Lung microvascular endothelial cell (primary cell): ENCODE results near the gene KXD1. TPM values are rescaled to one million over a fixed set of nuclear protein-coding genes. Genes with fewer than 3 reads are reported as not detected.
"Not testable (repeated sequence)": the region's sequence is repeated elsewhere in the genome, so short reads cannot be mapped to it uniquely, and the experiment has no call there.

ENCODE experiments used
- DNase-seq, 2 donors: peaks; one replicate each; pipeline versions ENCODE4 v3.0.0 to v3.0.0-alpha.2; 2010; ENCODE audit warnings: low read depth in 2 of 2
- total RNA-seq: library from RNA; depleted of rRNA; stranded (reverse); fragments of >200 nt; gene quantifications from 2 replicates; pipeline ENCODE4 v1.2.1, GENCODE V29; 2014

The KXD1 gene
- total RNA-seq, 1 donor from 2014 or later = 39.5 TPM

DNA sequence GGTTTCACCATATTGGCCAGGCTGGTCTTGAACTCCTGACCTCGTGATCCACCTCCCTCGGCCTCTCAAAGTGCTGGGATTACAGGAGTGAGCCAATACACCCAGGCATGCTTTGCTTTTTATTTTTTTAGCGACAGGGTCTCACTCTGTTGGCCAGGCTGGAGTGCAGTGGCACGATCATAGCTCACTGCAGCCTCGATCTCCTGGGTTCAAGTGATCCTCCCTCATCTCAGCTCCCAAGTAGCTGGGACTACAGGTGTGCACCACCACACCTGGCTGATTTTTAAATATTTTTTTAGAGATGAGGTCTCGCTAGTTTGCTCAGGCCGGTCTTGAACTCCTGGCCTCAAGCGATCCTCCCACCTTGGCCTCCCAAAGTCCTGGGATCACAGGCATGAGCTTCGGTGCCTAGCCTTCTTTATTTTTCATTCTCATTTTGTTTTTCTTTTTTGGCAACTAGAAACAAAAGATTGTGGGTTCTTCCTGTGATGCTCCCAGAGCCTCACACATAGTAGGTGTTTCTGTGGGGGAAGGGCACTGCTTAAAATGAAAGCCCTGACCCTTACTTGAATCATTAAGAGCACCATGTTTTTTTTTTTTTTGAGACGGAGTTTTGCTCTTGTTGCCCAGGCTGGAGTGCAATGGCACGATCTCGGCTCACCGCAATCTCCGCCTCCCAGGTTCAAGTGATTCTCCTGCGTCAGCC, 43.2 kb downstream of the KXD1 start:
- DNase-seq = not testable (repeated sequence)

DNA sequence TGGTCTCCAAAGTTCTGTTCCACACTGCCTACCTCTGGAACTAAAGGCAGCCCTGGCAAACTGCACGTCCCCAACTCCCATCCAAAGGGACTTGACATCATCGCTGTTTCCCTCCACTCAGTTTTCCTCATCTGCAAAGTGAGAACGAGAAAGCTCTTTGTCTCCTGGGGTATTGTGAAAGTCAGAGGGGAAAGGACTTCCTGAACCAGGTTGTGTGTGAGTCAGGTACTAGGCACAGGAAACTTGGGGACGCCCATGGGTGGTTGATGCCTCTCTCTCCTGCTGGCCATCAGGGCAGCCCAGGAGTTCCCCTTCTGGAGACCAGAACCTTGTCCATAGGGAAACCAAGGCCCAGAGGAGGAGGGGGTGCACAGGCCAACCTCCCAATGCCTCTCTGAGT, 44.2 kb downstream of the KXD1 start:
- no peak for DNase-seq

DNA sequence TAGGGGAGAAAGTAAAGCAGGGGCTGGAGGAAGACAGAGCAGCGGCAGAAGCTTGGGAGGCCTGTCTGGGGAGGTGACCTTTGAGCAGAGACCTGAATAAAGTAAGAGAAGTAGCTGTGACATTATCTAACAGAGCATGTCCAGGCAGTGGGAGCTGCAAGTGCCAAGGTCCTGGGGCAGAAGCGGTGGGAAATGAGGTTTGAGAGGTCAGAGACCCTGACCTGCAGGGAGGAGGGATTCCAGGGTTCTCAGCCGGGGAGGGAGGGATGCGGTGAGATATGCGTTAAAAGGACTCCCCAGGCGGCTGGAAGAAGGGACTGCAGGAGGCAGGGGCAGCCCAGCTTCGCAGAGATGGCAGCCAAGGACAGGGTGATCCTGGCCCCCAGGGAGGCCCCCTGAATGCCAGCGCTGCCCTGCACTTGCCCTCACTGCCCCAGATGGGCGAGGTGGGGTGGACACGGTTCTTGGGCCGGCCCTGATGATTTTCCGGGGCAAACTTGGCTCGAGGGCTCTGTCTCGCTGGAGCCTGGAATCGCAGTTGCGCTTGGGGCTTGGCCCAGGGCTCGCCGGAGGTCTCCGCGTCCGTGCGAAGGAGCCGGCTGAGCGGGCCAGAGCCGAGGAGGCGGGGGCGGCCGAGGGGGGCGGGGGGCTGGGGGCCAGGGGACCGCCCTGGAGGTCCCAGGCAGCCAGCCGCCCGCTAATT, 45.7 kb downstream of the KXD1 start:
- peak in 1 of 2 donors; percentile 27 for DNase-seq

DNA sequence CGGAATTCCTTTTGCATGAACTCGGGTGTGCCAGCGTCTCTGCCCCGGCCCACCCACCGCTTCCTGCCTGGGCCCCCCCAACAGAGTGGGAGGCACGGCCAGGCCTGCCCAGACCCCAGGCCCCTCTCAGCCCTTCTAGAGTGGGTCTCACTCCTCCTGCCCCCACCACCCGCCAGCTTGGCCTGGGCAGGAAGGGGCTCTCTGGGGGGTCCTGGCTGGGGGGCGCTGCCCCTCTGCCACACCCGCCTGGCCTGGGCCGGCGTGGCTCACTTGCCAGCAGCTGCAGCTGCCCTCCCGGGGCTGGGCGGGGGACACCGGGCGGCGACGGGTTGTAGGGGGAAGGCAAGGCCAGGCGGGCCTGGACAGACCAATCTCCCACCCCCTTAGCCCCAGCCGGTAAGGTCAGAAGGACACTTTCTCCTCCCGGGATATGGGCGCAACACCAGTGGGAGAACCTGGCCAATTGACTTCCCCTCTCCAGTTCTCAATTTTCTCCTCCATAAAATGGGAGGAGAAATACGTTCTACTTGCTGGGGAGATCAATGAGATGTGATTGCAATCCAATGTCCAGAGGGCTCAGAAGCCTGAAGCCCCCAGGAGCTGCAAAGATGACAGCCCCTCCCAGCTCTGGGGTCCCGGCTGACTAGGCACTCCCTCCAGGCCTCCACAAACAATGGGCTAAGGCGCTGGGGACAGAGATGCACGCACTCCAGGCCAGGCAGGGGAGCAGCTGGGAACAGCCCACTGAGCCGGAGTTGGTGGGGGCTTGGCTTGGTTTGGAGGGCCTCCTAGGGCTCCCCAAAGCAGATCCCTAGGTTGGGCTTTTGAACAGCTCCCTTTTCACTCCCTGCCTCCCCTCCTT, 46.5 kb downstream of the KXD1 start:
- DNase-seq = no peak

DNA sequence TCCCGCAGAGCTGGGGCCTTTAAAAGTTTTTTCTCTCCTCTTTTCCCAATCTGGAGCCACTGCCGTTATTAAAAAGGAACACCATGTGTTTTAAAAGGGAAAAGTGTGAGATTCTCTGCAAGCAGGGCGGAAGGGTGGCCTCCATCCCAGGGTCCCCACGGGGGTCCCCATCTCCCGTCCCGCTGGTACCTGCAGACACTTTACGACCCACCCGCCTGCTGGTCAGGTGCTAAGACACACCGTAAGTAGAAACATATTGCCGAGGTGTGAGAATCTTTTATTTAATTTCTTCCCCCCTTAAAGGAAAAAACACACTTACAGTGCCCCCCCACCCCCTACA, 47.1 kb downstream of the KXD1 start:
- no peak for DNase-seq

DNA sequence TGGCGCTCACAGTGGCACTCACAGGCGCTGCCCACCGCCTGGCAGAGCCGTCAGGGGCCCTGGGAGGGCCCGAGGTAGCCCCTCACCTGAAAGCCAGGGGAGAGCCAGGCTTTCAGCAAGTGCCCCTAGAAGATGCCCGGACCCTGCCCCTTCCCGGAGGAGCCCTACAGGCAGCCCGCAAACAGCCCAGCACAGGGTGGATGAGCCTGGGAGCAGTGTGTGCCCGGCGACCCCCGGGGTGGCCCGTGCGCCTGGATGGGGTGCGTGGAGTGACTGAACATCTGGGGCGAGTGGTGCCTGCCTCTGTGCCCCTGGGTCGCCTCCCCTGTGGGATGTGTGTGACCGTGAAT, 47.5 kb downstream of the KXD1 start:
- no peak for DNase-seq

DNA sequence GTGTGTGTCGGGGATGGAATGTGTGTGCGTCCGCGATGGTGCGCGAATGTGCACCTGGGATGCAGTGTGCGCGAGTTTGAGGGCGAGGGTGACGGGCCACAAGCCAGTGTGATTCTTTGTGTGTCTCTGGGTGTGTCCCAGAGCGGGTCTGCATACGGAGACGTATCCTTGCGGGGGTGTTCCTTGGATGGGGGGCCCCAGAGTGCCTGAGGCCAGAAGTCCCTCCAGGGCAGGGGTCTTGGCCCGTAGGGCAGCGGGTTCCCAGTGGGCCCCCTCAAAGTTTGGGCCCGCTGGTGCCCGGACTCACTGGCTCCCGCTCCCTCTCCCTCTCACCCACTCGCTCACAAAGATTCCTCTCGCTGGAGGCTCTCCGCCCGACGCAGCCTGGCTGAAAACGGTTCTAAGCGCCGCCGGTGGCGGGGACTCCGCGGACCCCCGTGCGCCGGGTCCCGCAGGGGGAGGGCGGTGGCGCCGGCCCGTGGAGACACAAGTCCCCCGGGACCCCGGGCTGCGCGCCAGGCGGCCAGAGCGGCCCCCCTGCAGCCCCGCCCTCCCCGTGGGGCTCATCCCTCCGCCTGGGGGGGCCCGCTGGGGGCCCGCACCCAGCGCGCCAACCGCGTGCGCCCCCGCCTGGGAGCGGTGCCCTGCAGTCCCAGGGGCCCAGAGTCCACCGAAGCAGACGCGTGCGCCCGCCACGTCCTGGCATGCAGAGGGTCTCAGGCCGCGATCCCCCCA, 48.0 kb downstream of the KXD1 start:
- no peak for DNase-seq

DNA sequence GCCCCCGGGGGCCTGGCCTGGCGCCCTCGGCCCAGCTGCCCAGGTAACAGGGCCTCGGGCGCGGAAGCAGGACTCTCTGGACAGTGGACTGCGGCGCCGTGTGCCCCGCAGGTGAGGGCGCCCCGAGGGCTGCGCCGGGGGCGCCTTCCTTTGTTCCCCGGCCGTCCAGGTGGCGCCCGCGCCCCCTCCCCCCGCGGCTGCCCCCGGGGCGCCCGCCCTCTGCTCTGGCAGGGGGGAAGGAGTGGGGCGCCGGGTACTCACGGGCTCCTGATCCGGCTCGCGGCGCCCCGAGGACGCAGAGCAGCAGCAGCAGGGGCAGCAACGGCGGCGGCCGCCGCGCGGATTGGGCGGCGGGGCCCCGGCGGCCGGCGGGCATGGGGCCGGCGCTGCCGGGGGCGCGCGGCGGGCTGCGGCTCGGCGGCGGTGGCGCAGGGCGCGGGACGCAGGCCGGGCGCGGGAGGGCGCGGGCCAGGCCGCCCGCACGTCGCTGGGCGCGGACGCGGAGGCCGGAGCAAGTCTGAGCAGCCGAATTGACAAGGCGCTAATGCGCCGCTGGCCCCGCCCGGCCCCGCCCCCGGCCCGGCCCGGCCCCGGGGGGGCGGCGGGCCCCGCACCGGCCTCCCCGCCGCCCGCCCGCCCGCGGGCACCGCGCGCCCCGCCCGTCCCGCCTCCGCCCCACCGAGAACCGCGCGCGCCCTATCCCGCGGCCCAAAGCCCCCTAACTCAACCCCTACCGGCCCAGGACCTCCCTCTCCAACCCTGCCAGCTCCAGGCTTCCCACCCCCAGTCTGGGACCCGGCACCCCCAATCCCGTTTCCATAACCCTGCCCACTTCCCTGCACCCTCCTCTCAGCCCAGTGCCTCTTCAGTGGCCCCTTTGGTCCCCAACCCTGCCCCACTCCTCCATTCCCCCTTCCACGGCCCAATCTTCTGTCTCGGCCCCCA, 48.9 kb downstream of the KXD1 start, which contains the start of gene CRLF1:
CRLF1 (minus strand) TSS at position 519 of the 945 bp plus-strand sequence; CDS start at position 376, 143 bp downstream.
- no peak for DNase-seq

DNA sequence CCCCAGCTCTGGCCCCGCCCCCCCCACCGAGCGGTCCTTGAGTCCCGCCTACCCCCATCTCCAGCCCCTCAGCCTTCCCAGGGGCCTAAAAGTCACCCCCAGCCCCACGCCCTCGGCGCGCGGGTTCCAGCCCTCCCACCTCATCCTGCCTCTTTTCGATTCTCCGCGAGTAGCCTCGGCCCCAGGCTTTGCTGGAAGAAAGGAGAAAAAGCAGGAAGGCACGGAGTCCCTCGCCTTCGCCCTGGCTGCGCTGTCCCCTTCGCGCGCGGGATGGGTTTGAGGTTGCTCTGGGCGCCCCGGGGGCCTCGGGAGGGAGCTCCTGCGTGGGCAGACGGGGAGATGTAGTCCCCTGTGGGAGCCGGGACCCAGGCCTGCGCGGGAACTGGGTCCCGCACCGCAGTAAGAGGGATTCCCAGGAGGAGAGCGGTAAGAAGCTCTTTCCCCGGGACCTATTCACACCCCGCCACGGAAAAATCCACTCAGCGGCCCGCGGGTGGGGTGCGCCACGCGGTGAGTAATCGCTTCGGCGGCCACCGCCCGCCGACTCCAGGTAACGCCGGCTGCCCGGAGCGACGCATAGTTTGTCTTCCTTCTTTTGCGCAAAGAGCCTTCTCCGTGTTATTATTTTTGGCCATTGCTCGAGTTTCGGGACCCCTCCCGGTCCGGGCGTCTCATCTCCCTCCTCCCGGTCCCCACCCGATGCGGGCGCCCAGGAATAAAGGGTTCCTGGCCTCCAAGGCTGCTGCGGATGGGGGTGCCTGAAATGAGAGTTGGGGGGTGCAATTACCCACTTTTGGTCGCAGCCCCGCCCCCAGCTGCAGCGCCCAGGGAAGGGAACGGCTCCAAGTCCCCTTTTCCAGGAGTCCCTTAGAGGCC, 49.8 kb downstream of the KXD1 start:
- no peak for DNase-seq

DNA sequence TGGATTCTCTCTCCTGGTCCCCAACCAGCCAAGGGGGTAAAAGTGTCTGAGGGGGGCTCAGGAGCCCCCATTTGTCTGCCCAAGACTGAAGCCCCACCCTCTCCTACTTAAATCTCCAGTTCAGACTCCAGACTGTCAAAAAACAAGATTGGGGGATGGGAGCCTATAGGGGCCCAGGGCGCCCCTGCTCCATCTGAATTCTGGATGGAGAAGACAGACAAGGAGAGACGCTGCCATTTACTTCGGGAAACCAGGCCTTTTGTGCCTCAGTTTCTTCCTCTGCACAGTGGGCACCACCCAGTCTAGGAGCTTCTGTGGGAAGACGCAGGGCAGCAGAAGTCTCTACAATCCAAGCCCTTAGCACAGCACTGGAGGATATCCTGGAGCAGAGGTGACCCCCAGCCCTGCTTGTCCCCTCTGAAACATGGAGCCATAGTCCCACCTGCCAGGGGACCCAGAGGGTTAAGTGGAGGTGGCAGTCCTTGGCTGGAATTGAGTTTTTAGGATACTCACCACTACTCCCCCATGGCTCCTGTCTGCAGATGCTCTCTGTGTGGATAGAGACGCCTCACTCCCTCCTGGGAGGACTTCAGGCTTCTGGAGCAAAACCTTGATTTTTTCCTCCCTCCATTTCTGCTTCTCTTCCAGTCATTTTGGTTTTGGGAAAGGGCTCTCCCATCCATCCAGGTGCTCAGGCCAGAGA, 50.6 kb downstream of the KXD1 start:
- DNase-seq = no peak

DNA sequence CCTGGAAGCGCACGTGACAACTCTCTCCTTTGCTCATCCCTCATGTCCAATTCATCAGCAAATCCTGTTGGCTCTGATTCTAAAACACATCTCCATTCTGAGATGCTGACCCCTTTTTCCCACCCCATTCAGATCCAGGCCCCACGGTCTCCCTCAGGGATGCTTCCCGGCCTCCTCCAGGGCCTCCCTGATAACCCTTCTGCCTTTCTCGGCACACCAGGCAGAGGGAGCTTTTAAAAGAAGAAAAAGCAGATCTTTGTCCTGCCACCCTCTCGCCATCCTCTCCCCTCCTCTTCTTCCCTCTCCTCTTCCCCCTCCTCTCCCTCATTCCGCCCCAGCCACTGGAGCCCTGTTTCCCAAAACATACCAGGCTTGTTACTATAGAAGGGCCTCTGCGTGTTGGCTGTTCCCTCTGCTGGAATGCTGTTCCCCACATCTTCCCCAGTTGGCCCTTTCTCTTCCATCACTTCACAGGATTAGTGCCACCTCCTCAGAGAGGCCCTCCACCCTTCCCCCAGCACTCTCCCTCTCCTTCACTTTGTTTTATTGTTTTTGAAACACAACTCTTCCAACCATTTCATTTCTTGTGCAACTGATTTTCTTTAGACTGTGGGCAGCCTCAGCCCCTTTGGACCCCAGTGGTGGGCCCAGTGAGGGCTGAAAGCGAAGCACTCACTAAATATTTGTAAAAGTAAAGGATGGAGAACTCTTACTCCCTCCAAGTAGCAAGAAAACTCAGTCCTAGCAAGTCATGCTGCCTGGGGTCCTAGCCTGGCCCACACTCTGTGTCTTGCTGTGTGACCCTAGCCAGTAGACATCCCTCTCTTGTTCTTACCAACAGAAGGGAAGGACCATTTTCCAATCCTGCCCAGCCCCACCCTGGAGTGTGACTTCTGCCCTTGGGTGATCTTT, 51.4 kb downstream of the KXD1 start:
- no peak for DNase-seq

DNA sequence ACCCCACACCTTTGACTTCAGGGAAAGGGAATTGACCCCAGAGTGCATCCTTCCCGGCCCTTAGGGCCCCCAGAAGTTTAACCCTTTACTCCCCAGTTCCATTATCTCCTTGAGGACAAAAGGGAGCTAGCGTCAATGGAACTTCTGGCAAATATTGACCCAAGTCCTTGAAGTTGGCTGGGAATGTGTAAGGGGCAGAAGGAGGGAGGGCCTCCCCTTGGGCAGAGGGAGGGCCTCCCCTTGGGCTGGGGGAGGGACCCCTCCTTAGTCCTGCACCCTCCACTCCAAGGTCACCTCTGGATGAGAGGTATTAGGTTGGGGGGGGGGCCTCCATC, 52.0 kb downstream of the KXD1 start:
- no peak for DNase-seq

DNA sequence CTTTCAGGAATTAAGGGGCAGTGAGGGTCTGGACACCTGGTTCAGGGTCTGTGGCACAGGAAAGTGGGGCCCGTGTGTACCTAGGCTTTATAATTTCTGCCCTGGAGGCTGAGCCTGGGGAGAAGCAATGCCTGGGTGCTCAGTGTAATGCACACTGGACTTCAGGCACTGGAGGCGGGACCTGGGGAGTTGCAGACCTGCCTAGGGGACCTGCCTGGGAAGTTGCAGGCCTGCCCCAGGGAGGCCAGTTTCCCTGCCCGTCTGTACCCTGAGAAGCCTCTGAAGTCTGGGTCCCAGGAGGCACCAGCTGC, 52.5 kb downstream of the KXD1 start:
- DNase-seq = no peak

DNA sequence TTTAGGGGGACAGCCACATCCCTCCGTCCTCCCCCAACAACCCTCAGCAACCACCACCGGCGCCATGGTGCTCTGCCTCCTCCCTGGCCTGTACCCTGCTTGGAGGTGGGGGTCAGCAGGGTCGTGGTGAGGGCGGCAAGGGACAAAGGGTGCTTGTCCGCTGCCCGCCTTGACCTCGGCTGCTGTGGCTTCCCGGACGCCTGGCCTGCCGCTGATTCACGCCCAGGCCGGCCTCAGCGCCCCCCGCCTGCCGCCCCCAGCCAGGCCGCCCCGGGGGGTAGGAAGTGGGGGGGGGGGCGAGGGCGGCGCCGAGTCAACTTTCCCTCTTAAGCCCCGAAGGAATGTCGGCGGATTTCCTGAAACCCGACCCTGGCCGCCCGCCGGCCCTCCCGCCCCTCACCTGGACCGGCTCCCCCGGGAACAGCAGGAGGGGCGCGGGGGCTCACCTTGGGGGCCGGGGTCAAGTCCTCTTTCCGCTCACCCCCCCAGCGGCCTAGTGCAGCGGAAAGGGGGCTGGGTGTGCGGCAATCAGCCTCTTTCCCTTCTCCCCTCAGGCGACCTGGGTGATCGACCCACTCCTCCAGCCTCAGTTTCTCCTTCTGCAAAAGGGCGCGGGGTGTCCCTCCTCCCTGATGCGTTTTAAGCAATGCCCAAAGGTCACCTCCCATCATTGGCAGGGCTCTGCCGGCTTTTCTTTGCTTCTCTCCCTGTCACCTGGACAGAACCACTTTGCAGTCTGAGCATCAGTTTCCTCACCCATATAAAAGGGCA, 53.1 kb downstream of the KXD1 start:
- no peak for DNase-seq

DNA sequence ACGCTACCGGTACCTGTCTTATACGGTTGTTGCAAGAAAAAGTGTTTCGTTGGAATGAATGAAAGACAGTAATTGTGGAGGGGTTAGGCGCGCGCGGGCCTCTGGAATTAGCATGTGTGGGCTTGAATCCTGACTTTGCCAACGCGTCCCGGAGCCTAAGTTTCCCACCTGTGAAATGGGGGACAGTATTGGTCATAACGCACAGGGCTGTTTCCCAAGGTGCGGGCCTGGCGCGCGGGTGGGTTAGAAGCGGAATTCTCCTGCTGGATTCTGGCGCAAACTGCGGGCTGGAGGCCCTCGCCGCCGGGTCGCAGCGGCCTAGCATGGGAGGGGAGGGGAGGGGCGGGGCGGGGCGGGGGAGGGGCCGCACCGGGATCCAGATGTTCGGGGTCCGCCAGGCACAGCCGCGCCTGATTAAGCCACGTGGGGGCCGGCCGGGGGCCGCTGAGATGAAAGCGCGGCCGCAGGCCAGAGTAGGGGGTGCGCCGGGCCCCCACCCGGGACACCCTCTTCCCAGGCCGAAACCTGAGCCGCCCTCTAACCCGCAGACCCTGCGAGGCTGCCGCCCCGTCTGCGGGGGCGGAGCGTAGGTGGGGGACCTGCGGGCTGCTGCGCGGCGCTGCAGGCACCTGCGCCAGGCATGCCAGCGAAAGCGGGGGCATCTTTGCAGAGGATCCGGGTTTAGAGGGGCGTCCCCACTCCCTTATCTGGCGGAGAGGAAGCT, 53.8 kb downstream of the KXD1 start:
- DNase-seq = no peak

DNA sequence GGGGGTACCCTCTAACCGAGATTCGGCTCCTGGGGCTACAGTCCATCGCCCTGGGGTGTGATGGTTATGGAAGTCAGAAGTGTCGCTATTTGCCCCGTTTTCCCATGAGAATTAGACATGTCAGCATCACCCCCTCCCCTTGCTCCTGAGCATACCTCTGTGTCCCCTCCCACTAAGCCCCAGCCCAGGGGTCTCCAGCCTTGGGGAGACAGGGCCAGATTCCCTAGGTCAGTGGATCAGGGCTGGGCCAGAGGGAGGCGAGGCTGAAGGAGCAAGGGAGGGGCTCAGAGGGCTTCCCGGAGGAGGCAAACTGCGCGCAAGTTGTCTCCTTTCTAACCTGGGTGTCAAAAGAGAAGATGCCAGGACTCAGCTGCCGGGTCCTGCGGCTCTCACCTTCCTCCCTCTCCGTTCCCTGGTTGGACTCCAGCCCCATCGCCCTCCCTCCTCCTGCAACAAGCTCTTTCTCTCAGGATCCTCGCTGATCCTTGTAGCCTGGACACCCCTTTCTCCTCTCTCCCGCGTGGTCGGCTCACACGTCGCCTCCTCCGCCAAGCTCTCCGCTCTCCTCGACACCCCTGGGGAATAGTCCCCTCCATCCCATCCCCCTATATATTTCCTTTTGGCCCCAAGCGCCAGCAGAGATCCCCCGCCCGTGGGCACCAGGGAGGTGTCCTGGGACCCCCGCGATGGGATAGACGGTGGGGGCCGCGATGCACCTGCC, 54.5 kb downstream of the KXD1 start:
- DNase-seq = no peak
